Osteoblast (primary cell): ENCODE measurements around the gene SRP14. TPM values are rescaled to one million over a fixed set of nuclear protein-coding genes. Genes with fewer than 3 reads are reported as not detected.

Experiments
- DNase-seq: peaks from one replicate; pipeline ENCODE4 v3.0.0; 2011; ENCODE audit warnings: low spot score, mixed read lengths; ENCODE audit not compliant: insufficient read length; ENCODE audit errors: missing footprints
- H2AFZ ChIP-seq: 2 replicates; pipeline ENCODE4 v1.6.0; 2011; ENCODE audit warnings: mild to moderate bottlenecking, low read length
- H3K27ac ChIP-seq: 2 replicates; pipeline ENCODE4 v1.5.1; 2011; ENCODE audit warnings: mild to moderate bottlenecking, low read depth, low read length, moderate library complexity
- H3K27me3 ChIP-seq: 2 replicates; pipeline ENCODE4 v1.6.0; 2012; ENCODE audit warnings: mild to moderate bottlenecking, control low read depth, inconsistent platforms, low read length, moderate library complexity; ENCODE audit not compliant: insufficient read depth
- H3K36me3 ChIP-seq: 2 replicates; pipeline ENCODE4 v1.5.1; 2011; ENCODE audit warnings: mild to moderate bottlenecking, low read length, control low read depth, moderate library complexity; ENCODE audit not compliant: insufficient read depth
- H3K4me1 ChIP-seq: 2 replicates; pipeline ENCODE4 v1.5.1; 2011; ENCODE audit warnings: mild to moderate bottlenecking, low read length, control low read depth, moderate library complexity; ENCODE audit not compliant: insufficient read depth
- H3K4me2 ChIP-seq: 2 replicates; pipeline ENCODE4 v1.6.0; 2011; ENCODE audit warnings: mild to moderate bottlenecking, low read length; ENCODE audit not compliant: insufficient read depth
- H3K4me3 ChIP-seq: fragments of 200-600 bp; sonication (generic); 3 replicates; pipeline ENCODE4 v1.5.1; 2012; ENCODE audit warnings: mild to moderate bottlenecking, low read length, inconsistent platforms; ENCODE audit not compliant: insufficient read depth
- H3K79me2 ChIP-seq: 2 replicates; pipeline ENCODE4 v1.6.0; 2012; ENCODE audit warnings: mild to moderate bottlenecking, low read length, control low read depth, inconsistent platforms; ENCODE audit not compliant: insufficient read depth
- H3K9me3 ChIP-seq: 2 replicates; pipeline ENCODE4 v1.5.1; 2011; ENCODE audit warnings: low read depth, low read length, control low read depth
- H4K20me1 ChIP-seq: 2 replicates; pipeline ENCODE4 v1.6.0; 2012; ENCODE audit warnings: mild to moderate bottlenecking, low read length, control low read depth; ENCODE audit not compliant: insufficient read depth
- total RNA-seq: library from RNA; depleted of rRNA; stranded (reverse); fragments of >200 nt; gene quantifications from 2 replicates; pipeline ENCODE4 v1.2.3, GENCODE V29; 2012
- TF ChIP-seq, protein P1 (sequence below): IDR thresholded peaks from 2 replicates; pipeline ENCODE4 v1.5.1; 2011; ENCODE audit warnings: mild to moderate bottlenecking, low read depth, low read length, moderate library complexity; ENCODE audit errors: extremely low read depth

SRP14 gene
- total RNA-seq, 1 donor = 81.4 TPM

DNA sequence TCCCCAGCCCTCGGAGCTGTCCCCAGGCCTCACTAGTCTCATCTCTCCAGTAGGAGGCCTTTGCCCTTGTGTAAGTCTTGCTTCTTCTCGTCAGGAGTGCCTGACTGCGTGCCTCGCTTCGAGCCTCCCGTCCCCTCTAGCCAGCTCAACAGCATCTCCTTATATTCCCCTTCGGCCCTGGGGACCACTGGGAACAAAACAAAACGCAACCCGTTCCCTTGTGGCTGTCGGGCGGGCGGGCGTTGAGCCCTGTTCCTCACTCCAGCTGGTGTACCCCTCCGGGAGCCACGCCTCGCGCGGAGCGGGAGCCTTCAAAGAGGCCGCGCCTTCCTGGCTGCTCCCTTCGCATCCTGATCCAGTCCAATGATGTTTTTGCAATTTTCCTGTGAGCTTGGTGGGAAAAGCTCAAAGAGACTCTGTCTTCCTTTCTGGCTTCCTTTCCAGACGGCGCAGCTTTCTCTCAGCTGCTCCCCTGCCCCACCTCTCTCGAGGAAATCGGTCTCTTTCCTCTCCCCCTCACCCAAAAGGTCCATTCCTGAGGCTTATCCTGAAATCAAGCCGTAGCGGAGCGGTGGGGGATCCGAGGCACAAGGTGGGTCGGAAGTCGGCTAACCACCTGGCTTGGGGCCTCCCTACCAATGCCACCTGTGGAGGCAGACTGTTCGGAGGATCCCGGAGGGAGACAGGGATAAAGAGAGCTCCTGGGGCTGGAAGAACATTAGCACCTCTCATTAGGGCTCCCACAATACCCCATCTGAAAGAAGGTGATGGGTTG lies 33.4 kb upstream of the SRP14 start:
- Histone ChIP-seq H3K36me3 (no peaks in the 10 kb centered on the region), H3K79me2 (no peaks in the 10 kb centered on the region), H2AFZ (no peak overlapping the region), H4K20me1 (no peaks in the 10 kb centered on the region), H3K27ac (no peak overlapping the region), H3K4me3 (no peak overlapping the region), H3K4me2 (no peak overlapping the region), H3K4me1 (peaks cover 10% of the 10 kb centered on the region), H3K27me3 (no peaks in the 10 kb centered on the region), H3K9me3 (no peaks in the 10 kb centered on the region)
- TF ChIP-seq, protein P1, sequence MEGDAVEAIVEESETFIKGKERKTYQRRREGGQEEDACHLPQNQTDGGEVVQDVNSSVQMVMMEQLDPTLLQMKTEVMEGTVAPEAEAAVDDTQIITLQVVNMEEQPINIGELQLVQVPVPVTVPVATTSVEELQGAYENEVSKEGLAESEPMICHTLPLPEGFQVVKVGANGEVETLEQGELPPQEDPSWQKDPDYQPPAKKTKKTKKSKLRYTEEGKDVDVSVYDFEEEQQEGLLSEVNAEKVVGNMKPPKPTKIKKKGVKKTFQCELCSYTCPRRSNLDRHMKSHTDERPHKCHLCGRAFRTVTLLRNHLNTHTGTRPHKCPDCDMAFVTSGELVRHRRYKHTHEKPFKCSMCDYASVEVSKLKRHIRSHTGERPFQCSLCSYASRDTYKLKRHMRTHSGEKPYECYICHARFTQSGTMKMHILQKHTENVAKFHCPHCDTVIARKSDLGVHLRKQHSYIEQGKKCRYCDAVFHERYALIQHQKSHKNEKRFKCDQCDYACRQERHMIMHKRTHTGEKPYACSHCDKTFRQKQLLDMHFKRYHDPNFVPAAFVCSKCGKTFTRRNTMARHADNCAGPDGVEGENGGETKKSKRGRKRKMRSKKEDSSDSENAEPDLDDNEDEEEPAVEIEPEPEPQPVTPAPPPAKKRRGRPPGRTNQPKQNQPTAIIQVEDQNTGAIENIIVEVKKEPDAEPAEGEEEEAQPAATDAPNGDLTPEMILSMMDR = no peak
- no peak for DNase-seq

DNA sequence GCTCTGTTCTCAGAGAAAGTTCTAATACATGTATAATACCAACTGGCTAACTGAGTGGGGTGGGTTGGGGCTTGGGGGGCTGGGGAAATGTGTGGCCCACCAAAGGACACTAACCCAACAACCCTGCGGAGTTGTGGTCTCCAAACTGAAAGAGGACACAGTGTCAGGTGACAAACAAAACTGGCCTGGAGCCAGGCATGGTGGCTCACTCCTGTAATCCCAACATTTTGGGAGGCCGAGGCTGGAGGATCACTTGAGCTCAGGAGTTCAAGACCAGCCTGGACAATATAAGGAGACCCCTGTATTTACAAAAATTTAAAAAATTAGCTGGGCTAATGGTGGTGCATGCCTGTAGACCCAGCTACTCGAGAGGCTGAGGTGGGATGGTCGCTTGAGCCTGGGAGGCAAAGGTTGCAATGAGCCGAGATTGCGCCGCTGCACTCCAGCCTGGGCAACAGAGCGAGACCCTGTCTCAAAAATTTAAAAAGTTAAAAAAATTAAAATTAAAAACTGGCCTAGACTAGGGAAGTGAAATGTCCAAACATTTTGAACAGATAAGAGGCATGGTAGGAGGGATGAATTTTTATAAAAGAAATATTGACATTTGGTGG lies 31.7 kb upstream of the SRP14 start:
- H2AFZ ChIP-seq = no peak overlapping the region
- peaks cover 10% of the 10 kb centered on the region for H3K4me1 ChIP-seq
- no peaks in the 10 kb centered on the region for H3K27me3 ChIP-seq
- no peak for DNase-seq
- H3K79me2 ChIP-seq = no peaks in the 10 kb centered on the region
- no peak overlapping the region for H3K4me2 ChIP-seq
- H3K9me3 ChIP-seq = no peaks in the 10 kb centered on the region
- no peak overlapping the region for H3K4me3 ChIP-seq
- H4K20me1 ChIP-seq = no peaks in the 10 kb centered on the region
- no peak overlapping the region for H3K27ac ChIP-seq
- TF ChIP-seq, protein P1 = no peak
- no peaks in the 10 kb centered on the region for H3K36me3 ChIP-seq

DNA sequence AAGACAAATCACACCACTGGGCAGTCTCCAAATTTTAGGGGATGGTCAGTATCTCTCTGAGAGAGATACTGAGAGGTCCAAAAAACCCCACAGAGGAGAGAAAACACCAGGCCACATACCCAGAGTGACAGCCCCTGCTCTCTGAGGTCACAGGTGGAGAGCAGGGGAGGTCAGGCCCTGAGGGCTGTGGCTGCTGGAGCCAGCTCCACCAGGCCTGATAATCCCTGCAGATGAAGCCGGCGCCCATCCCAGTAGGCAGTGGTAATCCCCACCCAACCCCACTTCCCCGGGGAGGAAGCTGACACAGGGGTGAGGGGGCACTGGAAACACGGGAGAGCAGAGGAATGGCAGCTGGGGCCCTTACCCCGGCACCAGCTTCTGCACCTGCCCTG lies 31.2 kb upstream of the SRP14 start:
- Histone ChIP-seq H3K9me3 (no peaks in the 10 kb centered on the region), H3K4me3 (no peak overlapping the region), H3K27ac (no peak overlapping the region), H3K36me3 (no peaks in the 10 kb centered on the region), H4K20me1 (no peaks in the 10 kb centered on the region), H3K4me2 (no peak overlapping the region), H3K79me2 (no peaks in the 10 kb centered on the region), H2AFZ (no peak overlapping the region), H3K4me1 (peaks cover 10% of the 10 kb centered on the region), H3K27me3 (no peaks in the 10 kb centered on the region)
- DNase-seq = no peak
- TF ChIP-seq, protein P1 = no peak
